ENCODE data around the gene TBC1D1.

TBC1D1 gene

GRCh38 chr4:38084877-38085711 is 194.2 kb downstream of the TBC1D1 start:
- DNase-seq = no peak

- DNase-seq = no peak
Observed at GRCh38 chr4:38085751-38086150, 194.9 kb downstream of the TBC1D1 start.

GRCh38 chr4:38086151-38086848 is 195.4 kb downstream of the TBC1D1 start:
- no peak for DNase-seq

GRCh38 chr4:38086849-38087226 is 196.0 kb downstream of the TBC1D1 start:
- no peak for DNase-seq

GRCh38 chr4:38088321-38088720 is 197.4 kb downstream of the TBC1D1 start:
- DNase-seq = no peak

- no peak for DNase-seq
Observed at GRCh38 chr4:38089961-38090360, 199.1 kb downstream of the TBC1D1 start.

- no peak for DNase-seq
Observed at GRCh38 chr4:38090455-38091246, 199.8 kb downstream of the TBC1D1 start.

- DNase-seq = no peak
Observed at GRCh38 chr4:38091636-38092035, 200.8 kb downstream of the TBC1D1 start.

GRCh38 chr4:38092701-38093100 is 201.8 kb downstream of the TBC1D1 start:
- DNase-seq = no peak

GRCh38 chr4:38094419-38094818 is 203.5 kb downstream of the TBC1D1 start:
- no peak for DNase-seq

- DNase-seq = no peak
Observed at GRCh38 chr4:38095691-38096090, 204.8 kb downstream of the TBC1D1 start.

GRCh38 chr4:38097818-38098217 is 206.9 kb downstream of the TBC1D1 start:
- no peak for DNase-seq

GRCh38 chr4:38099020-38099600 is 208.2 kb downstream of the TBC1D1 start:
- DNase-seq = no peak

- no peak for DNase-seq
Observed at GRCh38 chr4:38099908-38100407, 209.1 kb downstream of the TBC1D1 start.

GRCh38 chr4:38100474-38101255 is 209.8 kb downstream of the TBC1D1 start:
- no peak for DNase-seq

GRCh38 chr4:38101563-38101962 is 210.7 kb downstream of the TBC1D1 start:
- no peak for DNase-seq

GRCh38 chr4:38102957-38103588 is 212.2 kb downstream of the TBC1D1 start:
- DNase-seq = no peak

GRCh38 chr4:38105475-38106220 is 214.8 kb downstream of the TBC1D1 start:
- DNase-seq = no peak

- DNase-seq = no peak
Observed at GRCh38 chr4:38106311-38106710, 215.4 kb downstream of the TBC1D1 start.

- DNase-seq = no peak
Observed at GRCh38 chr4:38106886-38107514, 216.1 kb downstream of the TBC1D1 start.
